ENCODE measurements around the gene PLSCR3.

PLSCR3 gene

DNA sequence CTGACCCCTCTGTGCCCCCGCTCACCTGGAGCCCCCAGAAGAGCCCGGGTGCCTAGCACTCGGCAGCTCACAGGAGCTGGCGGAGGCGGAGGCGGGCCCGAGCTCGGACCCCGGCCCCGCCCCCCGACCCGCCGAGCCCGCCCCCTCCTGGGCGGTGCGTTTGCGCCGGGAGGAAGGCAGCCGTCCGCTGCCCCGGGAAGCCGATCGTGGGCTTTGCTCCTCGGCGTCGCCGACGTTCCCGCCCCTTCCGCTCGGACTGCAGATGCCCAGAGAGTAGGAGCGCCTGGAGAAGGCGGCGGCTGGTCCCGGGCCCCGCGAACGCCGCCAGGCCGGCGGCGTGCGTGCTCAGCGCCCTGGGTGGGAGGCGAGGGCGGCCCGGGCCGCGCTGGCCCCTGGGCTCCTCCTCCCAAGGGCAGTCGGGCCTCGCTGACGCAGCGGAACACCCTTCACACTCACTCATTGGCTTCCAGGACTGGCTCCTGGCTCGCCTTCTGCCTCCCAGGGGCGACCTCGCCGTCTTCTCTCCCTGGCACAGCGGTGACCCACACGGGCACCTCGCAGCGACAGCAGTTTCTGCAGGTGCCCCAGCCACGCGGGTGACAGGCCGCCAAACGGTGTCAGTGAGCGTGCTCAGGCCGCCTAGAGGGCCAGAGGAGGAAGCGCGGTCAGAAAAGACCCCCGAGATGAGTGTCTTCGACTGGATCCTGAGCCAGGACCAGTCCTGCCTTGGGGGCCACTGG is at the start of gene PLSCR3:
PLSCR3 (minus strand) TSS at position 74 of the 740 bp plus-strand sequence. CDS start 415 bp downstream, outside the sequence.
- DNase-seq: peak; percentile 80

- no peak for DNase-seq
Observed at GRCh38 chr17:7443499-7444485, 49.5 kb upstream of the PLSCR3 start.

DNA sequence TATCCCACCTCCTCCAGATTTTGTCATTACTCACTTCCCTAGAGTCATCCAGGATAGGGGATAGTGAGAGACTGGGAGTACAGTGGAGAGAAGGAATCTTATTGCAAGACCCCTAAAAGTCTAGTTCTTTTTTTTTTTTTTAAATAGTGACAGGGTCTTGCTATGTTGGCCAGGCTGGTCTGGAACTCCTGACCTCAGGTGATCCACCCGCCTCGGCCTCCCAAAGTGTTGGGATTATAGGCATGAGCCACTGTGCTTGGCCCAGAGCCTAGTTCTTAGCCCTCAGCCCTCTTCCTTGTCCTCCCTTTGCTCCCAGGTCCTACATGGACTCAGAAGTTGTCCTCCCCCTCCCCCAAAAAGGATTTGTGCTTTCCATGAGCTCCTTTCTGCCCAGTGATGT is 47.8 kb upstream of the PLSCR3 start:
- no peak for DNase-seq

GRCh38 chr17:7441266-7441665 is 46.9 kb upstream of the PLSCR3 start:
- DNase-seq: no peak

- no peak for DNase-seq
Observed at GRCh38 chr17:7440834-7441195, 46.5 kb upstream of the PLSCR3 start.

DNA sequence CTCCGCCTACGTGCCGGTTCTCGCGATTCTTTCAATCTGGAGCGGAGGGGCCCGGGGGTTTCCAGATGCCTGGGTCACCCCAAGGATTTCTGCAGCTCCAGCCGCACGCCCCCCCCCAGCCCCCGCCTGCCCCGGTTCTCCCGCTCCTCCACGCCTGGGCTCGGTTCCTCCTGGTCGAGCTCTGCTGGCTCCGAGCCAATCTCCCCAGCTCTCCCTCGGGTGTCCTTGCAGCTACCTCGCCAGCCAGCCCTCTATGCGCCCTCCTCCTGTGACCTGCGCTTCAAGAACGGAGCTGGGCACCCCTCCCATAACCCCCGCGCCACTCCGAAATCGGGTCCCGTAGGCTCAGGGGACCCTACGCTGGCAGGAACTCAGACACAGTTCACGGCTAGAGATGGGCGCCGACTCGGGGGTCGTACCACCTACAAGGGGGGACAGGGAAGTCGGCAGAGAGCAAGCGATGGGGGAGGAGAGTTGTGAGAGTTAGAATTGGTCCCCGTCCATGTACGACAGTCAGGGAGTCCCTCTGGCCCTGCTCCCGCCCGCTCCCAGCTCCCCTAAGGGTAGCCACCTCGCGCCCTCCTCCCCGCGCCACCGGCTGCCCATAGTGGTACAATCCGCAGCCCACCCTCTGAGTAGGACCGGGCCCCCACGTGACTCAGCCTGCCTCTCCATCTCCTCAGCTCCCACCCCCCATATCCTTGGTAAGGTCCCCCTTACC is 45.9 kb upstream of the PLSCR3 start:
- DNase-seq: no peak

DNA sequence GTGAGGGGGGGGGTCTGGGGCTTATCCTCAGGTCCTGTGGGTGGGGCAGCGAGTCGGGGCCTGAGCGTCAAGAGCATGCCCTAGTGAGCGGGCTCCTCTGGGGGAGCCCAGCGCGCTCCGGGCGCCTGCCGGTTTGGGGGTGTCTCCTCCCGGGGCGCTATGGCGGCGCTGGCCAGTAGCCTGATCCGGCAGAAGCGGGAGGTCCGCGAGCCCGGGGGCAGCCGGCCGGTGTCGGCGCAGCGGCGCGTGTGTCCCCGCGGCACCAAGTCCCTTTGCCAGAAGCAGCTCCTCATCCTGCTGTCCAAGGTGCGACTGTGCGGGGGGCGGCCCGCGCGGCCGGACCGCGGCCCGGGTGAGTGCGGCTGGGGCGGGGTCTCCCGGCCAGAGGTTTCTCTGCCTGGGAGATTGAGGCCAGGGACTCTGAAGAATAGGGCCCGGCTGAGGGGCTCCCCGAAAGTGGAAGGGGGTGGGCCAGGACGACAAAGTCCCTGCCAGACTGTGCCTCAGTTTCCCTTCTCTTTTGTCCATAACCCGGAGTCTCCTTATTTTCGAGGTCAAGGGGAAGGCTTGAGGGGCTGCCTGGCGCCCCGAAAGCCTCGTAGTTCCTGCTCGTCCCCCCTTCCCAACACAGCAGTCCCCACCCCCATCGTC is 45.3 kb upstream of the PLSCR3 start, which contains the start of gene FGF11:
FGF11 (plus strand) TSS at position 51 of the 651 bp plus-strand sequence; CDS start at position 160, 109 bp downstream.
- no peak for DNase-seq

GRCh38 chr17:7438656-7439460 is 44.5 kb upstream of the PLSCR3 start:
- no peak for DNase-seq

GRCh38 chr17:7437950-7438614 is 43.8 kb upstream of the PLSCR3 start:
- DNase-seq: peak; percentile 23

- no peak for DNase-seq
Observed at GRCh38 chr17:7437369-7437863, 43.1 kb upstream of the PLSCR3 start.

DNA sequence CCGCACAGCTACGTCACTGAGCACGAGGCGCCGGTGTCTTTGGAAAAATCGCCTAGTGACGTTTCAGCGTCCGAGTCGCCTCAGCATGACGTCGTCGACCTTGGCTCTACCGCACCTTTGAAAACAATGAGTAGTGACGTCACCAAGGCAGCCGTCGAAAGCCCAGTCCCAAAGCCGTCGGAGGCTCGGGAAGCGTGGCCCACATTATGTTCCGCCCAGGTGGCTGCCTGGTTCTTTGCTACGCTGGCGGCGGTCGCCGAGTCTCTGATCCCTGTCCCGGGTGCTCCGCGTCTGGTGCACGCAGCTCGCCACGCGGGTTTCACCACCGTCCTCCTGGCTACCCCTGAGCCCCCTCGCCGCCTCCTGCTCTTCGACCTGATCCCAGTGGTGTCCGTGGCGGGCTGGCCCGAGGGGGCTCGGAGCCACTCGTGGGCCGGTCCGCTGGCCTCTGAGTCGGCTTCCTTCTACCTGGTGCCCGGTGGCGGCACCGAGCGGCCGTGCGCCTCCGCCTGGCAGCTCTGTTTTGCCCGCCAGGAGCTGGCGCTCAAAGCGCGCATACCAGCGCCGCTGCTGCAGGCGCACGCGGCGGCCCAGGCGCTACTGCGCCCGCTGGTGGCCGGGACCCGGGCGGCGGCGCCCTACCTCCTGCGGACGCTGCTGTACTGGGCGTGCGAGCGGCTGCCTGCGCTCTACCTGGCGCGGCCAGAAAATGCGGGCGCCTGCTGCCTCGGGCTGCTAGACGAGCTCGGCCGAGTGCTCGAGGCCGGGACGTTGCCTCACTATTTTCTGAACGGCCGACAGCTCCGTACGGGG is 42.4 kb upstream of the PLSCR3 start:
- peak; percentile 73 for DNase-seq

- peak; percentile 59 for DNase-seq
Observed at GRCh38 chr17:7435676-7436555, 41.6 kb upstream of the PLSCR3 start.

GRCh38 chr17:7432296-7432695 is 38.0 kb upstream of the PLSCR3 start:
- no peak for DNase-seq

GRCh38 chr17:7431231-7431630 is 36.9 kb upstream of the PLSCR3 start:
- DNase-seq: no peak

- DNase-seq: no peak
Observed at GRCh38 chr17:7429722-7430121, 35.4 kb upstream of the PLSCR3 start.

DNA sequence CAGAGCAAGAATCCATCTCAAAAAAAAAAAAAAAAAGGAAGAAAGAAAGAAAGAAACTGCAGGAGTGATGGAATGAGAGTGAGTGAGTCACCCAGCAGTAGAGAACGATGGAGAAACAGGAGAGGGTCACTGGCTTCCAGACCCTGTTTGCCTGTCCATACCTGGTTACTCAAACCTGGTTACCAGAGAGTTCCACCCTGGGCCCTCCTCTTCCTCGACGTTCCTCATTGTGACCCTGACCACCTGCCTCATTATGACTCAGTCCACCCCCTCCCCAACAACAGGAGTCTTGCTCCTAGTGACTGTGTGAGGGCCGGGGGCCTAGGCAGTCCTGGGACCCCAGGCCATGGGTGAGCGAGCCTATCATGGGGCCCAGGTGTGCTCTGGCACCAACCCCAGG is 34.2 kb upstream of the PLSCR3 start, which contains the start of gene SPEM3:
SPEM3 (plus strand) TSS at position 301 of the 400 bp plus-strand sequence; CDS start at position 347, 46 bp downstream.
- DNase-seq: no peak

- DNase-seq: no peak
Observed at GRCh38 chr17:7427549-7427948, 33.2 kb upstream of the PLSCR3 start.

DNA sequence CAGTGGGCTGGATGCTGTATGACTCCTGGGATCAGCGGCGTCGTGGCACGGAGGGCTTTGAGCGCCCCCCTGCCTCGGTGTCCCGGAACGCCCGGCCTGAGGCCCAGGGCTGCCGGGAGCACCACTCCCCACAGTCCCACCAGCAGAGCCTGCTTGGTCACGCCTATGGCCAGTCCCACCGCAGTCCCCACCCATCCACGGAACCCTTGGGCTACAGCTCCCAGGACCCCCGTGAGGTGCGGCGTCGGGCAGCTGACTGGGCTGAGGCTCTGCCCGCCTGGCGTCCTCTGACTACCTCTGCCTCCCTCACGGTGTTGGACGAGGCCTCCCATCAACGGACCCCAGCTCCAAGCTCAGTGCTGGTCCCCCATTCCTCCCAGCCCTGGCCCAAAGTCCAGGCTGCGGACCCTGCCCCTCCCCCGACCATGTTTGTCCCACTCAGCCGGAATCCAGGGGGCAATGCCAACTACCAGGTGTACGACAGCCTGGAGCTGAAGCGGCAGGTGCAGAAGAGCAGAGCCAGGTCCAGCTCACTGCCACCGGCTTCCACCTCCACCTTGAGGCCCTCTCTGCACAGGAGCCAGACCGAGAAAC is 32.7 kb upstream of the PLSCR3 start:
- no peak for DNase-seq
